ENCODE results near the gene DGKQ.

DGKQ gene

GRCh38 chr4:972651-973424, 531 bp downstream of the DGKQ start:
- ATAC-seq: peak; percentile 51 to 57

DNA sequence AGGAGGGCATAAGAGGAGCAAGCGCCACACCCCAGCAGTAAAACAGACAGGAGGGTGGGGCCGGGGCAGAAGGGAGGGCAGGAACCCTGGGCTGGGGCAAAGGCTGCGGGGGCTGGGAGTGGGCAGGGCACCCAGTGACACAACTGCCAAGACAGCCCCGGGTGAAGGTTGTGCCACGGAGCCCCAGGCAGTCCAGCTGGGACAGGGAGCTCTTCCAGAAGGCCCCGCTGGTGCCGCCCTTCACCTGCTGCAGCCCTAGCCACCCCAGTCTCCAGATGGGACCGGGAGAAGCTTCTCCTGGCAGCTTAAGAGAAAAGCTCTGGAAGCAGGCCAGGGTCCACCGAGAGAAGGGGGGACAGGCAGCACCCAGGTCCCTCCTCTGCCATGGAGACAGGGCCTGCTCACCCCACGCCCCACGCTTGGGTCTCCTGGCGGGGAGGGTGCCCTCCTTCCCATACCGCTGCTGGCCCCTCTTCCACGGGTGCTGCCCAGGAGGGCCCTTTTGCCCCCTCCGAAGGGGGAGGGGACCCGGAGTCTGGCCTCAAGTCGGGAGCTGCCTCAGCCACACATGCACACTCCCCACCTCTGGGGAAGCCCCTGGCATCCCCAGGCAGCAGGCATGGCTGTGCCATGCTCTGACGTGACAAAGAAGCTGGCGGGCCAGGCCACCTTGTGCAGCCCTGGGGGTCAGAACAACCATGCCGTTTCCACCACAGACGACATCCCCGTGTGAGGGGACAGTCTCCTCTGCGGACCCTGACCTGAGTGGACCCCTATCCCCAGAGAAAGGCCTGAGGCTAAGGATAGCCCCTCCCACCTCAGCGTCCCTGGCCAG, 1.5 kb downstream of the DGKQ start:
- no peak for ATAC-seq

DNA sequence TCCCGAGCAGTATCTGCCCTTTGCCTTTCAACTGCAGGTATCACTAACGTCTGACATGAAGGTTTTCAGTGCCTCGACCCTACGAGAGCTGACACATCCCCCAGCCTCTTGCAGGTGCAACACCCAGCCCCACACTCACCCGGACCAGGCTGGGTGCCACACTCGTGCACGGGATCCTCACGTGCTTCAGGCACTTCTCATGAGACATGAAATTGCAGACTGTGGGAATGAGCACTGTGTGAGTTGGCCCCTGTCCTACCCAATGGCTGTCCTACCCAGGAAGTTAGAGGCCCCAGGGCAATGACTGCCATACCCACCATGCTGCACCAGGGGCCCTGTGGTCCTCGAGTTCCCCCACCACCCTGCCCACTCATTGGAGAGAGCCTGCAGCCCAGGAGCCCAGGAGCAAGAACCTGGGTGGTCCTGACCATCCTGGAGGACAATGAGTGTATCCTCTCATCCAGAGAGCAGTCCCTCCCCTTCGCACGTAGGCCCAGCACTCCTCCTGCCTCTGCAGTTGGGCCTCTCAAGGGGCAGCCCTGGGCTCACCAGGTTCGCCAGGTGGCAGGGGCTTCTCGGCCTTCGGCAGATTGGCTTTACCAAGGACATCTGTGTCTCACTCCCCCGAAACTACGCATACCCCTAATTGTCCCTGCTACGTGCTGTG, 2.4 kb downstream of the DGKQ start:
- no peak for ATAC-seq

GRCh38 chr4:970046-970745, 3.2 kb downstream of the DGKQ start:
- ATAC-seq: no peak

GRCh38 chr4:968621-969394, 4.6 kb downstream of the DGKQ start:
- ATAC-seq: no peak

- ATAC-seq: no peak
Measured at GRCh38 chr4:968221-968620, 5.1 kb downstream of the DGKQ start.

- no peak for ATAC-seq
Measured at GRCh38 chr4:967113-968104, 6.0 kb downstream of the DGKQ start.

DNA sequence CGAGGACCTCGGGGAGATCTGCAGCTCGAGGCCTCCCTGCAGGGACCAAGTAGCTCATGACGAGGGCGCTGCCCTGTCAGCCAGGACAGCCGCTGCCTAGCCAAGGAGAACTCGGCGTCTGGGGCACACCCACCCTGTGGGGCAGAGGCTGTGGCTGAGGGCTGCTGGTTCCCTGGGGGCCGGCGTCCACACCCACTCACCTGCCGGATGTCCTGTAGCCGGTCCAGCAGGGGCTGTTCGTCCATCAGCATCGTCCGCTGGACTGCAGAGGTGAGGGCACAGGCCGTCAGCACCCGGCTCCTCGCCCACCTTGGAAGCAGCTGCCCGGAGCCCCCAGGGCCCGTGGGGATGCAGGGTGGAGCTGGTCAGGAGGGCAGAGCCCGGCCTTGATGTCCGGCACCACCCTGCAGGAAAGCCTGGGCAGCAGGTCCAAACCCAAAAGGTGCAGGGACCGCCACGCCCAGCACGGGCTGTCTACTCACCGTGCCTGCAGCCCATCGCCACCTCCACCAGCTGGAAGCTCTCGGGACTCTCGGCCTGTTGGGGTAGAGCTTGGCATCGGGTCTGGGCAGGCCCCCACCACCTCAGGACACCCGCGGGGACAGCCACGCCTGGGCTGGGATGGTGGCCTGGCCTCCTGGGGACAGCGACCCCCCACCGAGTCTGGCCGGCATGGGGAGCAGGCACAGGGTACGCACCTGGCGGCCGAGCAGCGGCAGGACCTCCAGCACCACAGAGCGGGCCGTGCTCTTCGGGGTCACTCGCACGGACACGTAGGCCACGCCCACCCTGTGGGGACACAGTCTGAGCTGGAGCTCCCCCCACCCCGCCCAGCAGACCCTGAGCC, 6.9 kb downstream of the DGKQ start:
- ATAC-seq: no peak

DNA sequence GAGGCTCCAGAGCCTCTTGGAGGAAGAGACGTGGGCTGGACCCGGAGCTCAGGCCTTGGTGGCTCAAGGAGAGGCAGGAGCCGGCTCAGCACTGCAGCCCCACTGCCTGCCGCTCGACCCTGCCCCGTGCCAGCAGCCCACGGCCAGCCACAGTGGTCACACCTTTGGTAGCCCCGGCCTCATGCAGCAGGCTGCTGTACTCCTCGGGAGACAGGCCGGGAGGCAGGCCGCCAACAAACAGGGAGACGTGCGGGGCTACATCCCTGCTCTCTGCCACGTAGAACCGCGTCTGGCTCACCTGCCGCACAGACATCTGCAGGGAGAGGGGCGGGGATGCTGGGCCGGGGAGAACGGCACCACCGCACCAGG, 7.6 kb downstream of the DGKQ start:
- no peak for ATAC-seq

- ATAC-seq: no peak
Measured at GRCh38 chr4:965048-965765, 8.2 kb downstream of the DGKQ start.

GRCh38 chr4:964346-965025, 8.9 kb downstream of the DGKQ start:
- ATAC-seq: no peak

DNA sequence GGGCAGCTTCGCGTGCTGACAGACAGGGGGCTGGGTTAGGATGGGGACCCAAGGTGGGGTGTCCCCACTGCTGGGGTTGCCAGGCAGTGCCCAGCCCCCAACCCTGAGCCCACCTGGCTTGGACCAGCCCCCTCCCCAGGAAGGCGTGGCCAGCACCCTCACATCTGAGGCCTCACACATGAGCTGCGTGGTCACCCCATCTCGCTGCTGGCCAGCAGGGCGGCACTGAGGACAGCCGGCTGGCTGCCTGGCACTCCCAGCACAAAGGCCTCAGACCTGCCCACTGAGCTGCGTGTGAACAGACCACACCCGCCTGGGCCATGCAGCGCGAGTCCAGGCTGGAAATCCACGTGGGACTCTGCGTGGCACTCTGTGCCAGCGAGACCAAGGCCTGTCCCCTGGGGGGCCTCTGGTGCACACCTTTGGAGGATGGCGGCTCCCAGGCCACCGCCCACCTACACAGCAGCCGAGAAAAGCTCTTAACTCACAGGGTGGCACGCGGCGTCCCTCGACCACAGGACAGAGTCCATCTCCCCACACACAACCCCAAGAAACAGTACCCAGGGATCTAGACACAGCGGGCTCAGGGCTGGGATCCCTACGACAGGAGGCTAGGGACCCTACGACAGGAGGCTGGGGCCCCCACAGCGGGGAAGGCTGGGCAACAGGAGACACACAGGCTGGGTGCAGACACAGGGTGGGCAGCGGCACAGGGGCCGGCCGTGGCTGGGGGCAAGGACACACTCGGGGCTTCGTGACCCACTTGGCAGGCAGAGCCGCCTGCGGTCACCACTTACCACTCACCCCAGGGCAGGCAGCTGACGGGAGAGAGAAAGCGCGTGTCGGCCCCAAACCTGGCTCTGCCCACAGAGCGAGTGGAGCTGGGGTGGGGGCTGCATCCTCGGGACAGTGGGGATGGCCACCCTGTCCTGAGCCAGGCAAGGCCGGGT, 9.8 kb downstream of the DGKQ start:
- no peak for ATAC-seq

- ATAC-seq: no peak
Measured at GRCh38 chr4:962231-963208, 10.8 kb downstream of the DGKQ start.

- ATAC-seq: no peak
Measured at GRCh38 chr4:961351-962230, 11.8 kb downstream of the DGKQ start.
